H1 (cell line): Measurements from ENCODE around the gene STBD1. TPM values are rescaled to one million over a fixed set of nuclear protein-coding genes. Genes with fewer than 3 reads are reported as not detected.

ENCODE experiments used
- CTCF ChIA-PET: fragments of 300-600 bp; sonication (Branson Sonifier 250); formaldehyde crosslinking; loops from one replicate; lab custom pipeline; 2021; ENCODE audit not compliant: partially characterized antibody; lab: Charles Lee
- POLR2A ChIA-PET: fragments of 300-600 bp; sonication (Branson Sonifier 250); formaldehyde crosslinking; loops from one replicate; lab custom pipeline; 2021; ENCODE audit warnings: inconsistent platforms; ENCODE audit not compliant: partially characterized antibody; lab: Charles Lee
- DNase-seq, 2 experiments: peaks; one replicate each; pipeline versions ENCODE4 v3.0.0 to v3.0.0-alpha.2; 2010 to 2022; ENCODE audit warnings: low spot score in 2 of 2, low read depth in 1 of 2, mixed read lengths in 1 of 2
- FAIRE-seq: peaks from 2 replicates; lab custom pipeline; 2011; peaks lifted over from hg19 to GRCh38; lab: Jason Lieb, UNC
- H2AFZ ChIP-seq: 2 replicates; pipeline ENCODE4 v1.8.1; 2012; ENCODE audit warnings: low read length, inconsistent platforms
- H2AK5ac ChIP-seq: 2 replicates; pipeline ENCODE4 v1.6.1; 2013; ENCODE audit warnings: low read depth, low read length
- H2BK120ac ChIP-seq: replicated peaks from 2 replicates; pipeline ENCODE3; 2013; ENCODE audit warnings: low read depth, low read length, inconsistent platforms
- H2BK12ac ChIP-seq: 2 replicates; pipeline ENCODE4 v1.6.1; 2013; ENCODE audit warnings: low read depth, low read length
- H2BK15ac ChIP-seq: 2 replicates; pipeline ENCODE4 v1.6.1; 2013; ENCODE audit warnings: low read length
- H2BK20ac ChIP-seq: 2 replicates; pipeline ENCODE4 v1.6.1; 2013; ENCODE audit warnings: low read length
- H2BK5ac ChIP-seq: 2 replicates; pipeline ENCODE4 v1.6.1; 2013; ENCODE audit warnings: low read depth, low read length
- H3K14ac ChIP-seq: 2 replicates; pipeline ENCODE4 v1.6.1; 2013; ENCODE audit warnings: inconsistent platforms; ENCODE audit not compliant: insufficient read length
- H3K18ac ChIP-seq: 2 replicates; pipeline ENCODE4 v1.6.1; 2013; ENCODE audit warnings: low read length; ENCODE audit errors: extremely low read depth
- H3K23ac ChIP-seq: 2 replicates; pipeline ENCODE4 v1.6.1; 2013; ENCODE audit warnings: inconsistent platforms; ENCODE audit not compliant: insufficient read length
- H3K23me2 ChIP-seq: 2 replicates; pipeline ENCODE4 v1.6.1; 2013; ENCODE audit warnings: low read depth, low read length
- H3K27ac ChIP-seq: 2 replicates; pipeline ENCODE4 v1.6.1; 2011; ENCODE audit warnings: low read depth, low read length, inconsistent platforms
- H3K27me3 ChIP-seq, 4 experiments: replicated peaks in 1 of 4; 1 replicate in 1 of 4; 2 replicates in 3 of 4; pipeline versions ENCODE4 v1.6.1 to v1.8.1; 2011 to 2013; ENCODE audit warnings: low read length in 3 of 4, mild to moderate bottlenecking in 3 of 4, inconsistent platforms in 2 of 4, mixed read lengths in 2 of 4, moderate library complexity in 1 of 4; ENCODE audit not compliant: control insufficient read depth in 3 of 4, insufficient read depth in 3 of 4; ENCODE audit errors: extremely low read depth in 1 of 4
- H3K36me3 ChIP-seq, 4 experiments: 2 replicates each; pipeline versions ENCODE4 v1.6.1 to v1.8.1; 2011 to 2013; ENCODE audit warnings: mild to moderate bottlenecking in 4 of 4, low read length in 3 of 4, moderate library complexity in 2 of 4, control low read depth in 1 of 4, inconsistent platforms in 1 of 4; ENCODE audit not compliant: insufficient read depth in 4 of 4, control insufficient read depth in 2 of 4
- H3K4ac ChIP-seq: replicated peaks from 2 replicates; pipeline ENCODE3; 2013; ENCODE audit warnings: low read length, low read depth, mixed read lengths, inconsistent platforms; ENCODE audit not compliant: insufficient read length
- H3K4me1 ChIP-seq, 4 experiments: replicated peaks in 1 of 4; 1 replicate in 1 of 4; 2 replicates in 3 of 4; pipeline versions ENCODE4 v1.6.1 to v1.8.1; 2011 to 2013; ENCODE audit warnings: low read length in 3 of 4, inconsistent platforms in 2 of 4, mixed read lengths in 1 of 4; ENCODE audit not compliant: insufficient read depth in 4 of 4, control insufficient read depth in 3 of 4
- H3K4me2 ChIP-seq, 2 experiments: 2 replicates each; pipeline versions ENCODE4 v1.6.1 to v1.8.1; 2011 to 2013; ENCODE audit warnings: low read depth in 2 of 2, low read length in 2 of 2, control low read depth in 1 of 2, inconsistent platforms in 1 of 2, mild to moderate bottlenecking in 1 of 2; ENCODE audit not compliant: insufficient read depth in 1 of 2
- H3K4me3 ChIP-seq, 4 experiments: fragments of 200-600, 300-600 bp in 1 of 4; sonication (generic), shearing (Covaris generic), sonication (Bioruptor Twin) in 1 of 4; 2 replicates each; pipeline versions ENCODE4 v1.5.1 to v1.8.1; 2011 to 2016; ENCODE audit warnings: low read length in 4 of 4, low read depth in 3 of 4, control low read depth in 2 of 4, inconsistent platforms in 2 of 4, mild to moderate bottlenecking in 2 of 4, mixed read lengths in 1 of 4, moderate library complexity in 1 of 4; ENCODE audit not compliant: insufficient read depth in 2 of 4; ENCODE audit errors: extremely low read depth in 1 of 4
- H3K56ac ChIP-seq: replicated peaks from 2 replicates; pipeline ENCODE3; 2013; ENCODE audit warnings: low read depth, mild to moderate bottlenecking, mixed read lengths, low read length, inconsistent platforms; ENCODE audit not compliant: insufficient read length
- H3K79me1 ChIP-seq: 2 replicates; pipeline ENCODE4 v1.6.1; 2013; ENCODE audit warnings: low read depth, low read length, control low read depth
- H3K79me2 ChIP-seq, 2 experiments: 2 replicates each; pipeline versions ENCODE4 v1.6.1 to v1.8.1; 2012 to 2013; ENCODE audit warnings: low read length in 2 of 2, mild to moderate bottlenecking in 2 of 2, inconsistent platforms in 1 of 2; ENCODE audit not compliant: insufficient read depth in 2 of 2, control insufficient read depth in 1 of 2
- H3K9ac ChIP-seq, 4 experiments: replicated peaks in 1 of 4; 1 replicate in 1 of 4; 2 replicates in 3 of 4; pipeline versions ENCODE4 v1.6.1 to v1.8.1; 2011 to 2013; ENCODE audit warnings: low read depth in 3 of 4, low read length in 3 of 4, control low read depth in 2 of 4, mild to moderate bottlenecking in 2 of 4, moderate library complexity in 2 of 4, inconsistent platforms in 1 of 4; ENCODE audit errors: extremely low read depth in 1 of 4
- H3K9me3 ChIP-seq, 2 experiments: 2 replicates each; pipeline versions ENCODE4 v1.6.1 to v1.8.1; 2012 to 2013; ENCODE audit warnings: mild to moderate bottlenecking in 2 of 2, moderate library complexity in 2 of 2, control low read depth in 1 of 2, inconsistent platforms in 1 of 2, low read depth in 1 of 2, low read length in 1 of 2, mixed read lengths in 1 of 2; ENCODE audit not compliant: insufficient read depth in 2 of 2
- H4K20me1 ChIP-seq, 2 experiments: replicated peaks in 1 of 2; 2 replicates each; pipeline versions ENCODE3 to v1.8.1; 2011 to 2013; ENCODE audit warnings: inconsistent platforms in 2 of 2, low read length in 2 of 2, mild to moderate bottlenecking in 1 of 2; ENCODE audit not compliant: insufficient read depth in 2 of 2, control insufficient read depth in 1 of 2
- H4K5ac ChIP-seq: 2 replicates; pipeline ENCODE4 v1.6.1; 2013; ENCODE audit warnings: low read length, low read depth, mixed read lengths, inconsistent platforms; ENCODE audit not compliant: insufficient read length
- H4K8ac ChIP-seq: 2 replicates; pipeline ENCODE4 v1.8.0; 2013; ENCODE audit warnings: mild to moderate bottlenecking, moderate library complexity, low read length, inconsistent platforms; ENCODE audit not compliant: insufficient read depth; ENCODE audit errors: extremely low read depth
- H4K91ac ChIP-seq: replicated peaks from 2 replicates; pipeline ENCODE3; 2013; ENCODE audit warnings: low read length, mixed read lengths, inconsistent platforms; ENCODE audit not compliant: insufficient read length
- KDM4A ChIP-seq: IDR thresholded peaks from one replicate; pipeline ENCODE4 v1.7.1; 2012; ENCODE audit warnings: low read depth, mild to moderate bottlenecking, moderate library complexity, low read length, inconsistent platforms; ENCODE audit not compliant: severe bottlenecking
- SAP30 ChIP-seq: fragments of 300-600 bp; sonication (generic); IDR thresholded peaks from 2 replicates; pipeline ENCODE4 v1.7.1; 2012; ENCODE audit warnings: low read length, moderate library complexity, mild to moderate bottlenecking, inconsistent platforms; ENCODE audit not compliant: insufficient read depth, insufficient replicate concordance
- SUZ12 ChIP-seq: fragments of 200-600 bp; sonication (generic); IDR thresholded peaks from 2 replicates; pipeline ENCODE4 v1.6.1; 2012; ENCODE audit warnings: mild to moderate bottlenecking, inconsistent platforms, low read length, moderate library complexity, mixed read lengths
- ZNF274 ChIP-seq: IDR thresholded peaks from 2 replicates; pipeline ENCODE4 v1.7.0; 2012; ENCODE audit warnings: low read length, borderline replicate concordance; ENCODE audit errors: extremely low read depth
- WGBS, 2 experiments: shearing (Covaris generic) in 1 of 2; methylation state at CpG; one replicate each; pipeline versions ENCODE4 v1.1.6 to v1.1.7; 2013 to 2015; ENCODE audit warnings: low lambda C conversion rate in 2 of 2, mixed read lengths in 2 of 2, inconsistent platforms in 1 of 2, low coverage in 1 of 2, missing lambda C conversion rate in 1 of 2; ENCODE audit not compliant: insufficient replicate concordance in 2 of 2, insufficient coverage in 1 of 2, insufficient read length in 1 of 2; ENCODE audit errors: extremely low coverage in 1 of 2, missing lambda C conversion rate in 1 of 2; 5-methylcytosine and 5-hydroxymethylcytosine counted together
- polyA plus RNA-seq, 7 experiments: library from polyadenylated mRNA; depleted of rRNA in 3 of 7; stranded (reverse) in 5 of 7; unstranded in 2 of 7; fragments of >200 nt in 5 of 7; fragments of 200-250 nt in 2 of 7; gene quantifications; 1 replicate in 5 of 7; 2 replicates in 1 of 7; 4 replicates in 1 of 7; pipeline versions ENCODE4 v1.2.1 to v1.2.3, GENCODE V29; 2011 to 2013; ENCODE audit warnings: missing spikeins in 2 of 7, mixed read lengths in 2 of 7
- total RNA-seq: library from RNA; stranded (reverse); fragmentation: NEBNext Ultra II Directional; extraction: Animal tissue kit (Norgen Biotek cat#: 25700); gene quantifications from 2 replicates; pipeline ENCODE4 v1.2.1, GENCODE V29; 2021

The STBD1 gene
- total and polyA plus RNA-seq, 2 of the 8 experiments (the other 6 are each of a cell fraction or from before 2014, with no cell fraction given) = 0.45 to 1.7 TPM

- Histone ChIP-seq H3K36me3 (peaks cover 0 to 4% (median 0%) of the 10 kb centered on the region in 4 experiments; a peak in 2 of 8 replicates), H3K9me3 (no peaks in the 10 kb centered on the region), H3K18ac (no peak overlapping the region), H2BK12ac (0 out of 2 replicates have a peak overlapping the region, but pooled peaks have one; percentile 18), H3K23ac (no peak overlapping the region), H2BK15ac (no peak overlapping the region), H4K5ac (no peak overlapping the region), H2BK120ac (no peak overlapping the region), H4K8ac (no peak overlapping the region), H3K79me2 (no peaks in the 10 kb centered on the region), H3K27me3 (peaks cover 2 to 17% (median 11%) of the 10 kb centered on the region in 4 experiments), H3K79me1 (no peaks in the 10 kb centered on the region), H2AK5ac (no peak overlapping the region; the same call in 1 of the 2 replicates), H3K4me3 (peak overlapping the region in 1 of 4 experiments; percentile 69; a peak in 1 of 8 replicates), H2AFZ (no peak overlapping the region), H3K14ac (no peak overlapping the region), H3K27ac (no peak overlapping the region), H2BK5ac (no peak overlapping the region), H4K91ac (no peak overlapping the region), H3K23me2 (peaks cover 8% of the 10 kb centered on the region; the same call in 1 of the 2 replicates), H3K56ac (no peak overlapping the region), H4K20me1 (peaks cover 0 to 1% of the 10 kb centered on the region in 2 experiments), H2BK20ac (no peak overlapping the region), H3K4ac (no peak overlapping the region), H3K4me1 (no peaks in the 10 kb centered on the region; a peak in 1 of 7 replicates), H3K4me2 (peak overlapping the region; percentile 74 to 84; a peak in 3 of 4 replicates), H3K9ac (no peak overlapping the region)
- DNase-seq = no peak
- no peak for FAIRE-seq
- ChIA-PET CTCF (interaction anchor here (0.5 to 4.4 kb wide), 11 partner anchors 9 to 520 kb away, joined by 3 to 35 read pairs (median 4); no protein-coding TSS in a partner anchor), POLR2A (interaction anchor here (0.8 to 2.1 kb wide), 5 partner anchors 8 to 125 kb away, joined by 3 to 6 read pairs (median 3); no protein-coding TSS in a partner anchor)
- WGBS, 2 experiments = 88% methylated on average over 7 of the region's 7 CpGs; no CpG with 5 or more reads in 1 of the 2 experiments
- 0 out of 2 replicates have a peak, but pooled peaks have one; percentile 3 for TF ChIP-seq SUZ12
- TF ChIP-seq SAP30 = no peak
- TF ChIP-seq KDM4A = no peak
- no peak for TF ChIP-seq ZNF274
Observed at GRCh38 chr4:76305033-76305687, 1.4 kb upstream of the STBD1 start.
